ENCODE data around the gene FHOD3. TPM values are rescaled to one million over a fixed set of nuclear protein-coding genes. Genes with fewer than 3 reads are reported as not detected.

FHOD3 gene
- total and polyA plus RNA-seq, 2 of the 13 experiments (the other 11 are each of a cell fraction or from before 2014, with no cell fraction given) = 0.07 TPM; not detected in 1

DNA sequence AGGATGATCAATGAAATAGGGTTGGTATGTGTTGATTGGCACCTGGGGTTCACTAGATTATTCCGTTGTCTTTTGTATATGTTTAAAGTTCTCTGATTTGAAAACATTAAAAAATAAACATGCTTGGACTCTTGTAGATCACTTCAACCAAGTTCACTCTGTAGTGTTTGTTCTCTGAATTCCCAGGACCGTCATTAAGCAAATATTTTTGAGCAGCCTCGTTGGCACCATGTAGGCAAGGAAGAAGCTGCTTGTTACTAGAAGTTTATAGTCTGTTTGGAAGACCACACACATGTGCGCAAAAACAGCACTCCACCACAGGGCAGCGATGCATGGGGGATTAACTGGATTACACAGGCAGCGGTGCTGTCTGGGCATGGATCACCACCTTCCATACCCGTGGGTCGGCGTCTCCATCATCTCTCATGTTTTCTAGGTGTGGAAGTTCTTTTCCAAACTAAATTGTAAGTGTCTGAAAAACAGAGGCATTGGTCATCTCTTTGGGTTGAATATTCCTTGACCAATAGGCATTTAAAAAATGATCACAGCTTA is 212.2 kb downstream of the FHOD3 start (continued):
- TF ChIP-seq IRF2 (CRISPR knock-in tag; IDR thresholded peaks at IDR 0.05) = no peak

DNA sequence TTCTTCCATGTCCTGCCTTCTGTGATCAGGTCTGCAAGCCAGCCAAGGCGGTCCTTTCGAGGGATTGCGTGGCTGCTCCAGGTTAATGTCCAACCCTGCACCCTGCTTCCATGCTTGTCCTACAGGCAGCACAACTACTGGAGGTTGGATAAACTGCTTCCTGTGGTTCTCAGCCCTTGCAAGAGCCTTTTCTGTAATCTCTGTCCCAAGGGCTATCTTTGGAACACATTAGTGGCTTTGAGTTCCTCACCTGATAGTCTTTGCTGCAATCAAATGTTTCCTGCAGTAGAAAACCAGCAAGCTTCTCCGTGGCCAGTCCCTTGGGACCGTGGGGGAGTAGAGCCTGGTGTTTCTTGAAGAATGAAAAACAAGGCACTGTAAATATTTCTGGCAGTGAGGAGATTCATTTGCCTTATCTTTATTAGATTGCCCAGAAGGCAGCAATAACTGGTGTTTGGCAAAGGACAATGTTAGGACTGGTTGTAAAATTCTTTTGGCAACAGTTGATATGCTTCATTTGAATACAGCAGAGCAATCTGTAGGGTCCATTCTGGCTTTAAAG is 214.4 kb downstream of the FHOD3 start:
- no peak for ATAC-seq
- Histone ChIP-seq H4K20me1 (ENCODE audit: insufficient read depth, low read length) (no peaks in the 10 kb centered on the region), H3K4me1 (ENCODE audit: insufficient read depth, low read length) (no peaks in the 10 kb centered on the region), H3K36me3 (replicated peaks in 1 of 2; ENCODE audit: control insufficient read depth in 1 of 2, insufficient read depth in 2 of 2, low read length in 2 of 2) (no peaks in the 10 kb centered on the region), H3K79me2 (ENCODE audit: insufficient read depth, low read length) (no peaks in the 10 kb centered on the region), H3K9ac (ENCODE audit: insufficient read depth, low read depth, low read length) (no peak overlapping the region), H3K4me3 (replicated peaks in 1 of 3; ENCODE audit: insufficient read depth in 1 of 3, low read depth in 2 of 3, low read length in 3 of 3) (no peak overlapping the region), H2AFZ (ENCODE audit: low read length) (no peak overlapping the region), H3K9me3 (ENCODE audit: low read length) (no peaks in the 10 kb centered on the region), H3K4me2 (ENCODE audit: low read depth, low read length) (no peak overlapping the region), H3K27ac (ENCODE audit: extremely low read length, insufficient read depth, low read length) (no peak overlapping the region), H3K27me3 (ENCODE audit: control insufficient read depth in 1 of 2, insufficient read depth in 2 of 2, low read length in 2 of 2) (peaks cover 0 to 11% of the 10 kb centered on the region in 2 experiments; a peak in 1 of 5 replicates)
- DNase-seq (ENCODE audit: low spot score) = no peak
- ChIA-PET CTCF (ENCODE audit: low intra/inter-chr PET ratio, low total read pairs) (no interaction called here), POLR2A (no interaction called here)
- 35% methylated on average over 4 of the region's 5 CpGs for WGBS (ENCODE audit: low lambda C conversion rate)
- FAIRE-seq = no peak
- no TSS peak for BruUV-seq (replicated peaks)
- in situ Hi-C loops (cut with HindIII; ENCODE audit: extremely low pct_ligation_motif_present, low pct_unique_long_range_greater_than_20kb) = no loop called here
- intact Hi-C loops (cut with micrococcal nuclease; ENCODE audit: unreplicated experiment) = no loop called here
- TF ChIP-seq SMYD3 (CRISPR knock-in tag; IDR thresholded peaks at IDR 0.05) (no peak), NRL (CRISPR knock-in tag; IDR thresholded peaks at IDR 0.05; ENCODE audit: borderline replicate concordance) (no peak), ZNF263 (CRISPR knock-in tag; IDR thresholded peaks at IDR 0.05) (no peak), ZSCAN21 (CRISPR knock-in tag; IDR thresholded peaks at IDR 0.05; ENCODE audit: borderline replicate concordance) (no peak), ZMYM2 (CRISPR knock-in tag; IDR thresholded peaks at IDR 0.05) (no peak), SRF (IDR thresholded peaks at IDR 0.05; ENCODE audit: low read depth, low read length) (no peak), KLF6 (CRISPR knock-in tag; IDR thresholded peaks at IDR 0.05) (no peak), HDAC1 (CRISPR knock-in tag; IDR thresholded peaks at IDR 0.05) (no peak), CEBPB (IDR thresholded peaks at IDR 0.05; ENCODE audit: borderline replicate concordance, low read depth, low read length) (no peak)
- TF ChIP-seq, protein P1, sequence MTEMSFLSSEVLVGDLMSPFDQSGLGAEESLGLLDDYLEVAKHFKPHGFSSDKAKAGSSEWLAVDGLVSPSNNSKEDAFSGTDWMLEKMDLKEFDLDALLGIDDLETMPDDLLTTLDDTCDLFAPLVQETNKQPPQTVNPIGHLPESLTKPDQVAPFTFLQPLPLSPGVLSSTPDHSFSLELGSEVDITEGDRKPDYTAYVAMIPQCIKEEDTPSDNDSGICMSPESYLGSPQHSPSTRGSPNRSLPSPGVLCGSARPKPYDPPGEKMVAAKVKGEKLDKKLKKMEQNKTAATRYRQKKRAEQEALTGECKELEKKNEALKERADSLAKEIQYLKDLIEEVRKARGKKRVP (CRISPR knock-in tag; IDR thresholded peaks at IDR 0.05) = no peak
- TF ChIP-seq, protein P2, sequence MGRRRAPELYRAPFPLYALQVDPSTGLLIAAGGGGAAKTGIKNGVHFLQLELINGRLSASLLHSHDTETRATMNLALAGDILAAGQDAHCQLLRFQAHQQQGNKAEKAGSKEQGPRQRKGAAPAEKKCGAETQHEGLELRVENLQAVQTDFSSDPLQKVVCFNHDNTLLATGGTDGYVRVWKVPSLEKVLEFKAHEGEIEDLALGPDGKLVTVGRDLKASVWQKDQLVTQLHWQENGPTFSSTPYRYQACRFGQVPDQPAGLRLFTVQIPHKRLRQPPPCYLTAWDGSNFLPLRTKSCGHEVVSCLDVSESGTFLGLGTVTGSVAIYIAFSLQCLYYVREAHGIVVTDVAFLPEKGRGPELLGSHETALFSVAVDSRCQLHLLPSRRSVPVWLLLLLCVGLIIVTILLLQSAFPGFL (CRISPR knock-in tag; IDR thresholded peaks at IDR 0.05) = no peak
- TF ChIP-seq, protein P3, sequence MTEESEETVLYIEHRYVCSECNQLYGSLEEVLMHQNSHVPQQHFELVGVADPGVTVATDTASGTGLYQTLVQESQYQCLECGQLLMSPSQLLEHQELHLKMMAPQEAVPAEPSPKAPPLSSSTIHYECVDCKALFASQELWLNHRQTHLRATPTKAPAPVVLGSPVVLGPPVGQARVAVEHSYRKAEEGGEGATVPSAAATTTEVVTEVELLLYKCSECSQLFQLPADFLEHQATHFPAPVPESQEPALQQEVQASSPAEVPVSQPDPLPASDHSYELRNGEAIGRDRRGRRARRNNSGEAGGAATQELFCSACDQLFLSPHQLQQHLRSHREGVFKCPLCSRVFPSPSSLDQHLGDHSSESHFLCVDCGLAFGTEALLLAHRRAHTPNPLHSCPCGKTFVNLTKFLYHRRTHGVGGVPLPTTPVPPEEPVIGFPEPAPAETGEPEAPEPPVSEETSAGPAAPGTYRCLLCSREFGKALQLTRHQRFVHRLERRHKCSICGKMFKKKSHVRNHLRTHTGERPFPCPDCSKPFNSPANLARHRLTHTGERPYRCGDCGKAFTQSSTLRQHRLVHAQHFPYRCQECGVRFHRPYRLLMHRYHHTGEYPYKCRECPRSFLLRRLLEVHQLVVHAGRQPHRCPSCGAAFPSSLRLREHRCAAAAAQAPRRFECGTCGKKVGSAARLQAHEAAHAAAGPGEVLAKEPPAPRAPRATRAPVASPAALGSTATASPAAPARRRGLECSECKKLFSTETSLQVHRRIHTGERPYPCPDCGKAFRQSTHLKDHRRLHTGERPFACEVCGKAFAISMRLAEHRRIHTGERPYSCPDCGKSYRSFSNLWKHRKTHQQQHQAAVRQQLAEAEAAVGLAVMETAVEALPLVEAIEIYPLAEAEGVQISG (CRISPR knock-in tag; IDR thresholded peaks at IDR 0.05) = no peak
- TF ChIP-seq, protein P4, sequence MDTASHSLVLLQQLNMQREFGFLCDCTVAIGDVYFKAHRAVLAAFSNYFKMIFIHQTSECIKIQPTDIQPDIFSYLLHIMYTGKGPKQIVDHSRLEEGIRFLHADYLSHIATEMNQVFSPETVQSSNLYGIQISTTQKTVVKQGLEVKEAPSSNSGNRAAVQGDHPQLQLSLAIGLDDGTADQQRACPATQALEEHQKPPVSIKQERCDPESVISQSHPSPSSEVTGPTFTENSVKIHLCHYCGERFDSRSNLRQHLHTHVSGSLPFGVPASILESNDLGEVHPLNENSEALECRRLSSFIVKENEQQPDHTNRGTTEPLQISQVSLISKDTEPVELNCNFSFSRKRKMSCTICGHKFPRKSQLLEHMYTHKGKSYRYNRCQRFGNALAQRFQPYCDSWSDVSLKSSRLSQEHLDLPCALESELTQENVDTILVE (CRISPR knock-in tag; IDR thresholded peaks at IDR 0.05) = no peak

Data from HepG2 (cell line).